ENCODE data around the gene DYNC1H1.

The DYNC1H1 gene

DNA sequence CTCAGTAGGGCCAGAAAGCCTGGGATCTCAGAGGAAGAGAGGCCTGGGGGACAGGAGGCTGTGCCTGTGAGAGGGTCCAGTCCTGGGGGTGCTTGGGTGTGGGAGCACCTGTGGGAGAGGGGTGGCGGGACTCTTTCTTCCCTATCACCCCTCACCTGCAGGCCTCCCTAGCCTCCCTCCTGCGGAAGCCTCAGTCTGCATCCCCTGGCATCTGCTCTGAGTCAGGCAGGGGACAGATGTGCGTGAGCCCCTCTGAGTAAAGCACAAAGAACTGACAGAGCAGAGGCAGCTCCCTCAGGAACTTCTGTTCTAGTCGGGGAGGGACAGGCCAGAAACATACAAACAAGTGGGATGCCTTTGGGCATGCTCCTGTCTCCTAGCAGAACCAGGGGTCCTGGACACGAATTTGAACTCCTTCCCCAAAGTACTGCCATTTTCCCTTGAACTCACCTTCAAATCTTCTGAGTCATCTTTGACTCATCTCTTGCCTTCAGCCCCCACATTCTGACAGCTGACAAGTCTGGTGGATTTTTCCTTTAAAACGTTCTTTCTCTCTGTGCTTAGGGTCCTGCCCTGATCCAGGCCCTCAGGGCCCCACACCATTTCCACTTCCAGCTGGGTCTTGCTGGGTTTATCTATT, 131.0 kb downstream of the DYNC1H1 start:
- TF ChIP-seq, protein P1, sequence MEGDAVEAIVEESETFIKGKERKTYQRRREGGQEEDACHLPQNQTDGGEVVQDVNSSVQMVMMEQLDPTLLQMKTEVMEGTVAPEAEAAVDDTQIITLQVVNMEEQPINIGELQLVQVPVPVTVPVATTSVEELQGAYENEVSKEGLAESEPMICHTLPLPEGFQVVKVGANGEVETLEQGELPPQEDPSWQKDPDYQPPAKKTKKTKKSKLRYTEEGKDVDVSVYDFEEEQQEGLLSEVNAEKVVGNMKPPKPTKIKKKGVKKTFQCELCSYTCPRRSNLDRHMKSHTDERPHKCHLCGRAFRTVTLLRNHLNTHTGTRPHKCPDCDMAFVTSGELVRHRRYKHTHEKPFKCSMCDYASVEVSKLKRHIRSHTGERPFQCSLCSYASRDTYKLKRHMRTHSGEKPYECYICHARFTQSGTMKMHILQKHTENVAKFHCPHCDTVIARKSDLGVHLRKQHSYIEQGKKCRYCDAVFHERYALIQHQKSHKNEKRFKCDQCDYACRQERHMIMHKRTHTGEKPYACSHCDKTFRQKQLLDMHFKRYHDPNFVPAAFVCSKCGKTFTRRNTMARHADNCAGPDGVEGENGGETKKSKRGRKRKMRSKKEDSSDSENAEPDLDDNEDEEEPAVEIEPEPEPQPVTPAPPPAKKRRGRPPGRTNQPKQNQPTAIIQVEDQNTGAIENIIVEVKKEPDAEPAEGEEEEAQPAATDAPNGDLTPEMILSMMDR (IDR thresholded peaks at IDR 0.05; ENCODE audit: extremely low read depth, missing control alignments) = no peak
- no peak for DNase-seq (ENCODE audit: low spot score)

DNA sequence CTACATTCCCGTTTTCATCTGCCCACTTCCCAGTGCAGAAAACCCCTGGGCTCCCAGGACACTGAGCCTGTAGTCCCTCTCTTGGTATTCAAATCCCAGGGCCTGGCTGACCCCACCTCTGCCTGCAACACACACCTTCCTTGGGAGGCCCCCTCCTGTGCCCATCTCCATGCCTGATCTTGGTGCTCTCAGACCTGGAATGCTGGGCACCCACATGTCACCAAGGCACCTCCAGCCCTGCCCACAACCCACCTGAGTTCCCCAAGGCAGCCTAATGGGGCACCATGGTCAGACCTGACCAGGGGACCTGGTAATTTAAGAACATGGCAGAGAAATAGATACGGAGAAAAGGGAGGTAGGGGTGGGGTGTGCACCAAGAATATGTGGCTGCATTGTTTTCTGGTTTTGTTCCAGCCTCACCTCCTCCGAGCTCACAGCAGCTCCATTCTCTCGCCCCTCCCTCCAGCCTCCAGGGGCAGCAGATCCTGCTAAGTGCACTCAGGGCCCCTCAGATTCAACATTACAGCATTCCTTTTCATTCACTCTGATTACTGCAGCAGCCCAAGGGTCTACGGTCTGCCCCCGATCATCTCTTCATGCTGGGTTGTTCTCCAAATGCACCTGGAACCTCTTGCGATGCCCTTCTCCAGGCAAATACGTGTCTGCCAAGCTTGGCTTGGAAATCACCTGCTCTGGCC, 131.6 kb downstream of the DYNC1H1 start:
- no peak for DNase-seq (ENCODE audit: low spot score)
- TF ChIP-seq, protein P1 (IDR thresholded peaks at IDR 0.05; ENCODE audit: extremely low read depth, missing control alignments) = peak; percentile 1

DNA sequence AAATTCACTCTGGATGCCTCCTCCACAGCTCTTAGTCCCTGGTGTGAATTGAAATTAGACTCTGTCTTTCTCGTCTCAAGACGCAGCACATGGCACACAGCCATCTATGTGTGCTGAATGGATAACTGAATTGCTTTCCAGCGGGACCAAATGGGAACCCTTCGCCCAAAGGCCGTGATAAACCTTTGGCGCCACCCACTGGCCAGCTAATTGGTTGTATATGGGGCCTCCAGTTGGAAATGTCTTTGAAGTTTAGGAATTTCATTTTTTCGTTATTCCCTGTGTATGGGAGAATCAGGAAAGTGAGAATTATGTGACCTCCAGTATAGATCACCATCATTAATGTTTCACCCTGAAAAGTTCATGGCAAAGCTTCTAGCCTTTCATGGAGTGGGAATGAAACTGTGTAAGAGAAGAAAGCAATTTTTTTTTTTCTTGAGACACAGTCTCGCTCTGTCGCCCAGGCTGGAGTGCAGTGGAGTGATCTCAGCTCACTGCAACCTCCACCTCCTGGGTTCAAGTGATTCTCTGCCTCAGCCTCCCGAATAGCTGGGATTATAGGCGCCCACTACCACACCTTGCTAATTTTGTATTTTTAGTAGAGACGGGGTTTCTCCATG, 132.3 kb downstream of the DYNC1H1 start:
- peak; percentile 62 for DNase-seq (ENCODE audit: low spot score)
- TF ChIP-seq, protein P1 (IDR thresholded peaks at IDR 0.05; ENCODE audit: extremely low read depth, missing control alignments) = peak; percentile 76

DNA sequence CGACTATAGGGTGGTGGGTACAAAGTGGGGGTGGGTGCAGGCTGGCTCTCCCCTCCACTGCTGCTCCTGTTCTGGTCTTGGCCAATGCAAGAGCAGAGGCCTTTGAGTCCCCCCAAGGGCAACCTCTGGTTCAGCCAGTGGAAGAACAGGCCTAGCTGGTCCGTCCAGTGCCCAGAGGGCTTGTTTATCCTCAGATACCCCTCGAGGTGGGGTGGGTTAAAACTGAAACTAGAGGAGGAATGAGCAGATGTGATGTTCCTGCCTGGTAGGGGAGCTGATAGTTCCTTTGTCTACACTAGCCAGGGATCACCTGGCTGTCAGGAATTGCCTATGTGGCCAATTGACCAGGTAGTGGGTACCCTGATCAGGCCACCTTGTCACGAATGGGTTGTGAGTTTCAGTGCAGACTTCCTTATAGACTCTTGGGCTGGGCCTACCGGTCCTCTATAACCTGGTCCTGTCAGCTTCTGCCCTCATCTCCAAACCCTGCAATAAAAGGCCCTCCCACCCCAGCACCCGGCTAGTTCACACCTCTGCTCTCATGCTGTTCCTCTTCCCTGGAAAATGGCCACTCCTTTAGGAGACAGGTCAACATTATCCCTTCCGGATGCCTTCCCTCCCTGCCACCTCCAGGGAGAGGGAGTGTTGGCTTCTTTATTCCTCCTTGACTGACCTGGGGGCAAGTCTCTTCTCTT, 133.2 kb downstream of the DYNC1H1 start:
- no peak for DNase-seq (ENCODE audit: low spot score)
- TF ChIP-seq, protein P1 (IDR thresholded peaks at IDR 0.05; ENCODE audit: extremely low read depth, missing control alignments) = no peak

DNA sequence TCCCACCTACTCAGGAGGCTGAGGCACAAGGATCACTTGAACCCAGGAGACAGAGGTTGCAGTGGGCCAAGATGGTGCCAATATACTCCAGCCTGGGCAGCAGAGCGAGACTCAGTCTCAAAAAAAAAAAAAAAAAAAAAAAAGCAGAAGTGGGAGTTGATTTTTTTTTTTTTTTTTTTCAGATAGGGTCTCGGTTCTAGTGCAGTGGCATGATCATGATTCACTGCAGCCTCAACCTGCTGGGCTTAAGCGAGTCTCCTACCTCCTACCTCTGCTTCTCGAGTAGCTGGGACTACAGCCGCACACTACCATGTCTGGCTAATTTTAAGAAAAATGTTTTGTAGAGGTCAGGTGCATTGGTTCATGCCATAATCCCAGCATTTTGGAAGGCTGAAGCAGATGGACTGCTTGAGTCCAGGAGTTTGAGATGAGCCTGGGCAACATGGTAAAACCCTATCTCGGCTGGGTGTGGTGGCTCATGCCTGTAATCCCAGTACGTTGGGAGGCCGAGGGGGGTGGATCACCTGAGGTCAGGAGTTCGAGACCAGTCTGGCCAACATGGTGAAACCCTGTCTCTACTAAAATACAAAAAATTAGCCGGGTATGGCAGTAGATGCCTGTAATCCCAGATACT, 138.8 kb downstream of the DYNC1H1 start:
- DNase-seq (ENCODE audit: low spot score) = no peak
- TF ChIP-seq, protein P1 (IDR thresholded peaks at IDR 0.05; ENCODE audit: extremely low read depth, missing control alignments) = no peak

DNA sequence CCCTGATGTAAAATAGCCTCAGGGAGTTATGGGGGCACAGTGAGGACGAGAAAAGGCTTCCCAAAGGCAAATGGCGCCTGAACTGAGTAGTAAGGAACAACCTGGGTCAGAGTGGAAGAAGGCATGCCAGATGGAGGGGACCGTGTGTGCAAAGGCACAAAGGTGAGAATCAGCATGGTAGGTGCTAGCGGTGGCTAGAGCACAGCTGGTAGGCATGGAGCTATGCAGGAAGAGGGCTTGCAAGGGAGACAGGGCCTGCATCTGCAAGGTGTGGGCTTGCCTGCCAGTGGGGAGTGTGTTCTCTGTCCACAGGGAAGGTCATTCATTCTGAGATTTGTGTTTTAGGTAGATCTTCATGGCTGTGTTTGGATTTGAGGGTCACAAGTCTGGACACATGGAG, 141.0 kb downstream of the DYNC1H1 start:
- TF ChIP-seq, protein P1 (IDR thresholded peaks at IDR 0.05; ENCODE audit: extremely low read depth, missing control alignments) = no peak
- no peak for DNase-seq (ENCODE audit: low spot score)

Data from GM20000 (cell line).